Kidney (tissue), 14 donors: ENCODE measurements around the gene EVI5. TPM values are rescaled to one million over a fixed set of nuclear protein-coding genes. Genes with fewer than 3 reads are reported as not detected.
"Not testable (repeated sequence)": the region's sequence is repeated elsewhere in the genome, so short reads cannot be mapped to it uniquely, and the experiment has no call there.

Experiments used
- DNase-seq, 5 donors: peaks; one replicate each; pipeline ENCODE4 v3.0.0-alpha.2; 2013 to 2020
- FAIRE-seq: peaks from 2 replicates; lab custom pipeline; 2012; peaks lifted over from hg19 to GRCh38; lab: Jason Lieb, UNC
- H3K27ac ChIP-seq, 2 donors: one replicate each; pipeline ENCODE4 v1.7.0; 2013; ENCODE audit warnings: low read depth in 2 of 2, low read length in 2 of 2, inconsistent platforms in 1 of 2
- H3K27me3 ChIP-seq: one replicate; pipeline ENCODE4 v1.7.1; 2013; ENCODE audit warnings: low read length, inconsistent platforms; ENCODE audit not compliant: control insufficient read depth, insufficient read depth
- H3K36me3 ChIP-seq, 3 donors: one replicate each; pipeline versions ENCODE4 v1.7.0 to v1.7.1; 2013; ENCODE audit warnings: low read length in 3 of 3, control low read depth in 1 of 3, inconsistent platforms in 1 of 3; ENCODE audit not compliant: insufficient read depth in 3 of 3, control insufficient read depth in 2 of 3
- H3K4me1 ChIP-seq, 3 donors: one replicate each; pipeline versions ENCODE4 v1.7.0 to v1.7.1; 2013; ENCODE audit warnings: low read length in 3 of 3, inconsistent platforms in 1 of 3, low read depth in 1 of 3; ENCODE audit not compliant: control insufficient read depth in 2 of 3, insufficient read depth in 2 of 3
- H3K4me3 ChIP-seq, 3 donors: one replicate each; pipeline versions ENCODE4 v1.7.0 to v1.8.1; 2013; ENCODE audit warnings: low read length in 3 of 3, control low read depth in 1 of 3, inconsistent platforms in 1 of 3
- H3K9ac ChIP-seq, 3 donors: one replicate each; pipeline versions ENCODE4 v1.7.0 to v1.7.1; 2013; ENCODE audit warnings: low read length in 3 of 3, control low read depth in 1 of 3, inconsistent platforms in 1 of 3
- H3K9me3 ChIP-seq, 3 donors: one replicate each; pipeline versions ENCODE4 v1.7.0 to v1.7.1; 2013; ENCODE audit warnings: low read length in 3 of 3, control low read depth in 1 of 3, inconsistent platforms in 1 of 3; ENCODE audit not compliant: control insufficient read depth in 2 of 3, insufficient read depth in 1 of 3
- CTCF ChIP-seq: IDR thresholded peaks from 3 replicates; pipeline ENCODE4 v1.5.1; 2012; ENCODE audit warnings: mild to moderate bottlenecking, moderate library complexity, borderline replicate concordance; ENCODE audit not compliant: insufficient read depth; ENCODE audit errors: extremely low read depth
- intact Hi-C: fragments of 100-400 bp; cut with DNase I; formaldehyde crosslinking; loops from one replicate; pipeline ENCODE4 v1.11.1; 2022
- polyA plus RNA-seq: library from polyadenylated mRNA; stranded (reverse); fragments of 350-450 nt; fragmentation: Illumina TruSeq; extraction: RNeasy Lipid Tissue Mini Kit (QIAGEN cat#74804); gene quantifications from one replicate; pipeline ENCODE4 v1.2.3, GENCODE V29; 2014; ENCODE audit warnings: low read depth, low replicate concordance; ENCODE audit not compliant: insufficient read depth
- total RNA-seq: library from RNA; stranded (reverse); fragmentation: NEBNext Ultra II Directional; extraction: Animal tissue kit (Norgen Biotek cat#: 25700); gene quantifications from one replicate; pipeline ENCODE4 v1.2.1, GENCODE V29; 2021
- donor health status: control.
- donor health status: control.
- donor health status: control.
- donor health status: control.
- donor health status: control.
- donor health status: DM: yes; HTN: yes; CAD: no.
- donor health status: Normal renal cell carcinoma (clear cell type).

EVI5 gene
- total and polyA plus RNA-seq, 2 donors from 2014 or later = 3.6 to 36.5 TPM

GRCh38 chr1:92601044-92601443, 183.9 kb downstream of the EVI5 start:
- Histone ChIP-seq H3K4me3 (no peak overlapping the region), H3K27ac (no peak overlapping the region), H3K27me3 (no peaks in the 10 kb centered on the region), H3K9ac (no peak overlapping the region), H3K9me3 (no peaks in the 10 kb centered on the region), H3K36me3 (peaks cover 0 to 5% (median 0%) of the 10 kb centered on the region in 3 donors), H3K4me1 (no peaks in the 10 kb centered on the region)
- FAIRE-seq = no peak
- no peak for DNase-seq
- intact Hi-C loops = no loop called here
- TF ChIP-seq CTCF = no peak

- intact Hi-C loops = no loop called here
- H3K4me3 ChIP-seq = no peak overlapping the region
- H3K4me1 ChIP-seq = no peaks in the 10 kb centered on the region
- no peaks in the 10 kb centered on the region for H3K36me3 ChIP-seq
- H3K27me3 ChIP-seq = no peaks in the 10 kb centered on the region
- no peaks in the 10 kb centered on the region for H3K9me3 ChIP-seq
- H3K27ac ChIP-seq = no peak overlapping the region
- TF ChIP-seq CTCF = peak; percentile 4
- peak; percentile 97 for FAIRE-seq
- no peak overlapping the region for H3K9ac ChIP-seq
- peak in 2 of 5 donors; percentile 9 to 38 for DNase-seq
Measured at GRCh38 chr1:92599184-92599583, 185.7 kb downstream of the EVI5 start.

GRCh38 chr1:92589361-92589760, 195.5 kb downstream of the EVI5 start:
- H3K36me3 ChIP-seq, intact Hi-C loops, H3K9me3 ChIP-seq, H3K4me1 ChIP-seq, H3K27me3 ChIP-seq, FAIRE-seq, H3K9ac ChIP-seq, H3K27ac ChIP-seq, H3K4me3 ChIP-seq, DNase-seq: not testable (repeated sequence)

- H3K27me3 ChIP-seq = no peaks in the 10 kb centered on the region
Measured at GRCh38 chr1:92587445-92587844, 197.5 kb downstream of the EVI5 start.

More at GRCh38 chr1:92587445-92587844, 197.5 kb downstream of the EVI5 start:
- Histone ChIP-seq H3K4me3 (no peak overlapping the region), H3K9ac (no peak overlapping the region), H3K9me3 (no peaks in the 10 kb centered on the region), H3K4me1 (no peaks in the 10 kb centered on the region), H3K36me3 (no peaks in the 10 kb centered on the region), H3K27ac (no peak overlapping the region)
- FAIRE-seq = no peak
- TF ChIP-seq CTCF = no peak
- no peak for DNase-seq
- intact Hi-C loops = no loop called here
